B cell (primary cell): ENCODE data around the gene PPP1R11. TPM values are rescaled to one million over a fixed set of nuclear protein-coding genes. Genes with fewer than 3 reads are reported as not detected.

Experiments used
- ATAC-seq: fragments of 200-7000 bp; cut with Tn5 transposase; one replicate; pipeline ENCODE4 v1.10.0; 2021; ENCODE audit warnings: low read depth, mild to moderate bottlenecking, moderate number of reproducible peaks, moderate library complexity
- CTCF ChIA-PET: fragments of 350-600 bp; sonication (Branson Sonifier 250); formaldehyde crosslinking; loops from one replicate; lab custom pipeline; 2021; ENCODE audit warnings: antibody characterized with exemption, inconsistent platforms; lab: Charles Lee
- POLR2A ChIA-PET: fragments of 350-600 bp; sonication (Branson Sonifier 250); formaldehyde crosslinking; loops from one replicate; lab custom pipeline; 2021; ENCODE audit warnings: antibody characterized with exemption; lab: Charles Lee
- DNase-seq: peaks from one replicate; pipeline ENCODE4 v3.0.0; 2013
- H2AFZ ChIP-seq: 2 replicates; pipeline ENCODE4 v1.6.1; 2012; ENCODE audit warnings: mild to moderate bottlenecking, low read depth, low read length; ENCODE audit not compliant: insufficient read depth, poor library complexity, severe bottlenecking
- H3K27ac ChIP-seq, 2 donors: 1 replicate in 1 of 2; 2 replicates in 1 of 2; pipeline ENCODE4 v1.5.1; 2012 to 2013; ENCODE audit warnings: low read length in 2 of 2, mild to moderate bottlenecking in 2 of 2, moderate library complexity in 1 of 2
- H3K27me3 ChIP-seq, 4 experiments: fragments of 200-600 bp in 1 of 4; sonication (generic) in 1 of 4; replicated peaks in 1 of 4; 1 replicate in 2 of 4; 2 replicates in 2 of 4; pipeline versions ENCODE4 v1.6.1 to v1.7.0; 2013 to 2016; ENCODE audit warnings: low read length in 3 of 4, mild to moderate bottlenecking in 2 of 4, mixed read lengths in 1 of 4, moderate library complexity in 1 of 4; ENCODE audit not compliant: insufficient read depth in 4 of 4, control insufficient read depth in 3 of 4; ENCODE audit errors: control extremely low read depth in 1 of 4
- H3K36me3 ChIP-seq, 2 experiments: replicated peaks in 1 of 2; 1 replicate in 1 of 2; 2 replicates in 1 of 2; pipeline versions ENCODE4 v1.6.1 to v1.7.1; 2013; ENCODE audit warnings: low read length in 1 of 2; ENCODE audit not compliant: insufficient read depth in 2 of 2, control insufficient read depth in 1 of 2; ENCODE audit errors: control extremely low read depth in 1 of 2, extremely low read depth in 1 of 2
- H3K4me1 ChIP-seq, 2 donors: fragments of 200-600 bp in 1 of 2; sonication (generic) in 1 of 2; 1 replicate in 1 of 2; 2 replicates in 1 of 2; pipeline versions ENCODE4 v1.5.1 to v1.6.1; 2013 to 2017; ENCODE audit warnings: low read length in 2 of 2; ENCODE audit not compliant: control insufficient read depth in 2 of 2, insufficient read depth in 2 of 2
- H3K4me2 ChIP-seq: replicated peaks from 2 replicates; pipeline ENCODE3; 2012; ENCODE audit warnings: mild to moderate bottlenecking, low read depth, low read length; ENCODE audit not compliant: poor library complexity, severe bottlenecking
- H3K4me3 ChIP-seq, 5 experiments: fragments of 200-600 bp in 1 of 5; sonication (generic) in 1 of 5; 1 replicate in 3 of 5; 2 replicates in 2 of 5; pipeline versions ENCODE4 v1.5.1 to v1.7.0; 2011 to 2016; ENCODE audit warnings: low read length in 4 of 5, mild to moderate bottlenecking in 4 of 5, low read depth in 2 of 5, control low read depth in 1 of 5, moderate library complexity in 1 of 5; ENCODE audit not compliant: insufficient read depth in 1 of 5; ENCODE audit errors: control extremely low read depth in 1 of 5, extremely low read depth in 1 of 5
- H3K79me2 ChIP-seq: fragments of 200-600 bp; sonication (generic); one replicate; pipeline ENCODE4 v1.6.0; 2016; ENCODE audit warnings: low read length; ENCODE audit not compliant: control insufficient read depth, insufficient read depth
- H3K9ac ChIP-seq: fragments of 200-600 bp; sonication (generic); 2 replicates; pipeline ENCODE4 v1.6.1; 2017; ENCODE audit warnings: mild to moderate bottlenecking, low read length, moderate library complexity
- H3K9me3 ChIP-seq, 3 donors: one replicate each; pipeline versions ENCODE4 v1.6.1 to v1.7.1; 2013; ENCODE audit warnings: low read length in 2 of 3; ENCODE audit not compliant: control insufficient read depth in 2 of 3, insufficient read depth in 1 of 3; ENCODE audit errors: control extremely low read depth in 1 of 3
- H4K20me1 ChIP-seq: 2 replicates; pipeline ENCODE4 v1.6.0; 2012; ENCODE audit warnings: mild to moderate bottlenecking, low read length; ENCODE audit not compliant: insufficient read depth, control insufficient read depth, poor library complexity, severe bottlenecking
- H3K27ac Mint-ChIP-seq: one replicate; pipeline ENCODE4 v1.8.0; 2021; ENCODE audit warnings: mixed read lengths
- H3K27me3 Mint-ChIP-seq: one replicate; pipeline ENCODE4 v1.8.0; 2021; ENCODE audit warnings: mixed read lengths
- H3K4me1 Mint-ChIP-seq: one replicate; pipeline ENCODE4 v1.8.0; 2021; ENCODE audit warnings: mixed read lengths
- H3K4me3 Mint-ChIP-seq: one replicate; pipeline ENCODE4 v1.8.0; 2021; ENCODE audit warnings: mixed read lengths
- H3K9me3 Mint-ChIP-seq: one replicate; pipeline ENCODE4 v1.8.0; 2022; ENCODE audit warnings: mixed read lengths; ENCODE audit not compliant: insufficient read depth
- EZH2 ChIP-seq: IDR thresholded peaks from 2 replicates; pipeline ENCODE4 v1.6.1; 2012; ENCODE audit warnings: borderline replicate concordance, low read depth, mild to moderate bottlenecking, moderate library complexity, low read length; ENCODE audit not compliant: insufficient read depth, poor library complexity, severe bottlenecking
- WGBS: methylation state at CpG from one replicate; pipeline ENCODE4 v1.1.5; 2013; ENCODE audit warnings: missing lambda C conversion rate; ENCODE audit not compliant: insufficient coverage; 5-methylcytosine and 5-hydroxymethylcytosine counted together
- intact Hi-C: fragments of 100-400 bp; cut with micrococcal nuclease; formaldehyde crosslinking; loops from one replicate; pipeline ENCODE4 v1.10.0; 2022
- polyA plus RNA-seq: library from polyadenylated mRNA; depleted of rRNA; stranded (reverse); fragments of >200 nt; gene quantifications from 2 replicates; pipeline ENCODE4 v1.2.3, GENCODE V29; 2012
- total RNA-seq, 2 donors: library from RNA; stranded (reverse); fragments of 120-200 nt in 1 of 2; gene quantifications; 1 replicate in 1 of 2; 2 replicates in 1 of 2; pipeline versions ENCODE4 v1.2.3 to v1.2.4, GENCODE V29; 2013 to 2022
- TF ChIP-seq, protein P1 (sequence below): fragments of 200-600 bp; IDR thresholded peaks from one replicate; pipeline ENCODE4 v1.8.0; 2022; ENCODE audit warnings: antibody characterized with exemption, mild to moderate bottlenecking

The PPP1R11 gene
- total and polyA plus RNA-seq, 2 donors (not counting 1 experiment from before 2014, with no cell fraction given), result 44.8 to 47.8 TPM

DNA sequence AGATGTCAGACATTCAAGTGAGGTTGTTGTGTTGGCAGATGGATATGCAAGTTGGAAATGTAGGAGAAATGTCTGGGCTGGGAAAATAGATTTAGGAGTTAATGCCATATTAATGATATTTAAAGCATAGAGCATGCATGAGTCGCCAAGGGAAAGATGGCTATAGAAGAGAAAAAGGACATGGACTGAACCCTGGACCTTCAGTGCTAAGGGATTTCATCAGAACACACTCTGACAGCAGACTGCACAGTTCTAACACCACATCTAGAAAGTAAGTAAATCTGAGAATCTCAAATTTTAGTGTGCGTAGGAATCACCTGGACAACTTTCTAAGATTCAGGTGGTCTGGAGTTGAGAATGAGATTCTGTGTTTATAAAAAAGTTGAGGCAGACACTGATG is 23.3 kb upstream of the PPP1R11 start:
- peaks cover 0 to 3% of the 10 kb centered on the region in 2 experiments for H3K36me3 ChIP-seq
- no peaks in the 10 kb centered on the region for H3K4me1 ChIP-seq
- Mint-ChIP-seq H3K27me3 (no peaks in the 10 kb centered on the region), H3K9me3 (no peaks in the 10 kb centered on the region), H3K4me1 (peaks cover 4% of the 10 kb centered on the region), H3K27ac (no peak overlapping the region), H3K4me3 (no peak overlapping the region)
- no peaks in the 10 kb centered on the region for H3K27me3 ChIP-seq
- ATAC-seq (no peak), DNase-seq (no peak)
- ChIA-PET POLR2A (no interaction called here), CTCF (no interaction called here)
- intact Hi-C loops, result no loop called here
- WGBS, result no CpG with 5 or more reads among the region's 2 CpGs
- H3K79me2 ChIP-seq, result no peaks in the 10 kb centered on the region
- H3K4me3 ChIP-seq, result no peak overlapping the region
- no peak overlapping the region for H3K4me2 ChIP-seq
- H3K27ac ChIP-seq, result no peak overlapping the region
- H2AFZ ChIP-seq, result no peak overlapping the region
- no peaks in the 10 kb centered on the region for H3K9me3 ChIP-seq
- no peaks in the 10 kb centered on the region for H4K20me1 ChIP-seq
- no peak for TF ChIP-seq EZH2
- TF ChIP-seq, protein P1, sequence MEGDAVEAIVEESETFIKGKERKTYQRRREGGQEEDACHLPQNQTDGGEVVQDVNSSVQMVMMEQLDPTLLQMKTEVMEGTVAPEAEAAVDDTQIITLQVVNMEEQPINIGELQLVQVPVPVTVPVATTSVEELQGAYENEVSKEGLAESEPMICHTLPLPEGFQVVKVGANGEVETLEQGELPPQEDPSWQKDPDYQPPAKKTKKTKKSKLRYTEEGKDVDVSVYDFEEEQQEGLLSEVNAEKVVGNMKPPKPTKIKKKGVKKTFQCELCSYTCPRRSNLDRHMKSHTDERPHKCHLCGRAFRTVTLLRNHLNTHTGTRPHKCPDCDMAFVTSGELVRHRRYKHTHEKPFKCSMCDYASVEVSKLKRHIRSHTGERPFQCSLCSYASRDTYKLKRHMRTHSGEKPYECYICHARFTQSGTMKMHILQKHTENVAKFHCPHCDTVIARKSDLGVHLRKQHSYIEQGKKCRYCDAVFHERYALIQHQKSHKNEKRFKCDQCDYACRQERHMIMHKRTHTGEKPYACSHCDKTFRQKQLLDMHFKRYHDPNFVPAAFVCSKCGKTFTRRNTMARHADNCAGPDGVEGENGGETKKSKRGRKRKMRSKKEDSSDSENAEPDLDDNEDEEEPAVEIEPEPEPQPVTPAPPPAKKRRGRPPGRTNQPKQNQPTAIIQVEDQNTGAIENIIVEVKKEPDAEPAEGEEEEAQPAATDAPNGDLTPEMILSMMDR, result no peak
- H3K9ac ChIP-seq, result no peak overlapping the region

DNA sequence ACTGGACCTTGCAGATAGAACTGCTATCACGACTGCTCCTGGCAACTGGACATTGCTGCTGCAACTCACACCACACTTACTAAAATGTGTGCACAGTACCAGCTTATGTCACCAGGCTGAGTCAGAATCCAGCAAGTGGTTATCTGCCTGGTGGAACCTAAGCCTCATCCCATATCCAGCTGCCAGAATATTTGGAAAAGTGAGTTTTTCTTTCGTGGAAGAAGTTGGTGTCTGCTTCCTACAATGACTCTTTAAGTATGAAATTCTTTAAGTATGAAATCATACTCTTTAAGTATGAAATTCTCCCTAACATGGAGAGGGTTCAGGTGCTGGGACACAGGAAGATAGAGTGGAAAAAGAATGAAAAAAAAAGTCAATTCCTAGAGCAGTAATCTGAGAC is 22.4 kb upstream of the PPP1R11 start:
- no peaks in the 10 kb centered on the region for H4K20me1 ChIP-seq
- 100% methylated on average over 1 of the region's 2 CpGs for WGBS
- CTCF ChIA-PET, result interaction anchor here (0.7 kb wide), 1 partner anchor 197 kb away, joined by 3 read pairs; no protein-coding TSS in a partner anchor

More for the DNA sequence above, 22.4 kb upstream of the PPP1R11 start:
- TF ChIP-seq EZH2, result no peak
- TF ChIP-seq, protein P1, result no peak
- H3K27me3 Mint-ChIP-seq, result no peaks in the 10 kb centered on the region
- intact Hi-C loops, result no loop called here
- H3K79me2 ChIP-seq, result no peaks in the 10 kb centered on the region
- POLR2A ChIA-PET, result no interaction called here
- H3K4me2 ChIP-seq, result no peak overlapping the region
- ATAC-seq (no peak), DNase-seq (no peak)
- H3K27me3 ChIP-seq, result no peaks in the 10 kb centered on the region
- H2AFZ ChIP-seq, result no peak overlapping the region
- H3K4me1 Mint-ChIP-seq, result peaks cover 4% of the 10 kb centered on the region
- H3K27ac Mint-ChIP-seq, result no peak overlapping the region
- H3K36me3 ChIP-seq, result peaks cover 0 to 3% of the 10 kb centered on the region in 2 experiments
- H3K9ac ChIP-seq, result no peak overlapping the region
- H3K4me3 Mint-ChIP-seq, result no peak overlapping the region
- no peak overlapping the region for H3K4me3 ChIP-seq
- H3K27ac ChIP-seq, result no peak overlapping the region
- no peaks in the 10 kb centered on the region for H3K9me3 ChIP-seq
- H3K4me1 ChIP-seq, result no peaks in the 10 kb centered on the region
- no peaks in the 10 kb centered on the region for H3K9me3 Mint-ChIP-seq
